ENCODE data around the gene KHNYN.

The KHNYN gene

GRCh38 chr14:24416932-24417619 lies 12.7 kb upstream of the KHNYN start:
- Histone ChIP-seq H3K27me3 (ENCODE audit: low read length) (no peaks in the 10 kb centered on the region), H3K9me3 (ENCODE audit: insufficient read depth, low read length) (no peaks in the 10 kb centered on the region), H3K9ac (ENCODE audit: low read length) (no peak overlapping the region), H2AFZ (ENCODE audit: low read depth, low read length, severe bottlenecking) (no peak overlapping the region), H4K20me1 (ENCODE audit: low read depth, low read length) (no peaks in the 10 kb centered on the region), H3K36me3 (ENCODE audit: low read length) (no peaks in the 10 kb centered on the region), H3K79me2 (ENCODE audit: insufficient read depth, low read length) (no peaks in the 10 kb centered on the region), H3K9me2 (replicated peaks; ENCODE audit: insufficient read depth, low read length) (no peaks in the 10 kb centered on the region), H3F3A (ENCODE audit: insufficient read depth) (no peaks in the 10 kb centered on the region), H3K27ac (ENCODE audit: low read depth, low read length) (no peak overlapping the region), H3K4me3 (ENCODE audit: insufficient read depth, low read length, poor library complexity, severe bottlenecking) (no peak overlapping the region), H3K4me2 (ENCODE audit: low read depth, low read length, poor library complexity, severe bottlenecking) (no peak overlapping the region)
- TF ChIP-seq EZH2phosphoT487 (conservative IDR thresholded peaks at IDR 0.05; ENCODE audit: low read length): no peak
- TF ChIP-seq CTCF (IDR thresholded peaks at IDR 0.05; ENCODE audit: insufficient read depth, low read length, poor library complexity, severe bottlenecking): no peak

- H3K36me3 ChIP-seq (ENCODE audit: low read length): no peaks in the 10 kb centered on the region
- no peaks in the 10 kb centered on the region for H3K79me2 ChIP-seq (ENCODE audit: insufficient read depth, low read length)
- H3K27ac ChIP-seq (ENCODE audit: low read depth, low read length): no peak overlapping the region
- no peak overlapping the region for H3K4me2 ChIP-seq (ENCODE audit: low read depth, low read length, poor library complexity, severe bottlenecking)
- no peaks in the 10 kb centered on the region for H3F3A ChIP-seq (ENCODE audit: insufficient read depth)
- no peak overlapping the region for H3K4me3 ChIP-seq (ENCODE audit: insufficient read depth, low read length, poor library complexity, severe bottlenecking)
- no peak overlapping the region for H2AFZ ChIP-seq (ENCODE audit: low read depth, low read length, severe bottlenecking)
- H3K9me3 ChIP-seq (ENCODE audit: insufficient read depth, low read length): no peaks in the 10 kb centered on the region
- H3K27me3 ChIP-seq (ENCODE audit: low read length): no peaks in the 10 kb centered on the region
- H3K9ac ChIP-seq (ENCODE audit: low read length): no peak overlapping the region
- H3K9me2 ChIP-seq (replicated peaks; ENCODE audit: insufficient read depth, low read length): no peaks in the 10 kb centered on the region
- no peaks in the 10 kb centered on the region for H4K20me1 ChIP-seq (ENCODE audit: low read depth, low read length)
- no peak for TF ChIP-seq CTCF (IDR thresholded peaks at IDR 0.05; ENCODE audit: insufficient read depth, low read length, poor library complexity, severe bottlenecking)
Measured at GRCh38 chr14:24417832-24418491, 11.8 kb upstream of the KHNYN start.

GRCh38 chr14:24418492-24418873 lies 11.3 kb upstream of the KHNYN start:
- Histone ChIP-seq H3K9ac (ENCODE audit: low read length) (no peak overlapping the region), H3F3A (ENCODE audit: insufficient read depth) (no peaks in the 10 kb centered on the region), H3K9me3 (ENCODE audit: insufficient read depth, low read length) (no peaks in the 10 kb centered on the region), H3K4me3 (ENCODE audit: insufficient read depth, low read length, poor library complexity, severe bottlenecking) (no peak overlapping the region), H3K9me2 (replicated peaks; ENCODE audit: insufficient read depth, low read length) (no peaks in the 10 kb centered on the region), H2AFZ (ENCODE audit: low read depth, low read length, severe bottlenecking) (no peak overlapping the region), H3K36me3 (ENCODE audit: low read length) (no peaks in the 10 kb centered on the region), H3K4me2 (ENCODE audit: low read depth, low read length, poor library complexity, severe bottlenecking) (no peak overlapping the region), H3K27me3 (ENCODE audit: low read length) (no peaks in the 10 kb centered on the region), H3K79me2 (ENCODE audit: insufficient read depth, low read length) (no peaks in the 10 kb centered on the region), H4K20me1 (ENCODE audit: low read depth, low read length) (no peaks in the 10 kb centered on the region), H3K27ac (ENCODE audit: low read depth, low read length) (no peak overlapping the region)
- TF ChIP-seq CTCF (IDR thresholded peaks at IDR 0.05; ENCODE audit: insufficient read depth, low read length, poor library complexity, severe bottlenecking) (no peak), EZH2phosphoT487 (conservative IDR thresholded peaks at IDR 0.05; ENCODE audit: low read length) (no peak)
